ENCODE results near the gene RAD18.
A peak's percentile ranks its signal among the peaks of the same experiment; 100 is the strongest.

Gene RAD18

GRCh38 chr3:8984526-8984925 lies 21.3 kb upstream of the RAD18 start:
- DNase-seq = no peak

DNA sequence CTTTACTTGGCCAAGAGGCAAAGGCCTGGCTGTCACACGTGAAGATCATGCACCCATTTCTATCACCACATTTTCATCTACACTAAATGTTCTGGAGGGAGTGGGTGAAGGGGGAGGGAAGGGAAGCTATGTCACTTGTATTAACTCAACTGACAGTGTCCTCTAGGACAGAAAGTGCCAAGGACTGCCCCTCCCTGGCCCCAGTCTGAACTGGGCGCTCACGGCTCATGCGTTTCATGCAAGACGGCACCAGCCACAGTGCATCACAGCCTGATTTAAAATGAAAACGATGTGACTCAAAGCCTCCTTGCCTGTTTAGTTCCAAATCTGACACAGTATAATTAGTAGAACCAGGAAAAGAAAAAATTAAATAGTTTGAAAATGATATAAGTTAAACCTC lies 20.8 kb upstream of the RAD18 start:
- no peak for DNase-seq

DNA sequence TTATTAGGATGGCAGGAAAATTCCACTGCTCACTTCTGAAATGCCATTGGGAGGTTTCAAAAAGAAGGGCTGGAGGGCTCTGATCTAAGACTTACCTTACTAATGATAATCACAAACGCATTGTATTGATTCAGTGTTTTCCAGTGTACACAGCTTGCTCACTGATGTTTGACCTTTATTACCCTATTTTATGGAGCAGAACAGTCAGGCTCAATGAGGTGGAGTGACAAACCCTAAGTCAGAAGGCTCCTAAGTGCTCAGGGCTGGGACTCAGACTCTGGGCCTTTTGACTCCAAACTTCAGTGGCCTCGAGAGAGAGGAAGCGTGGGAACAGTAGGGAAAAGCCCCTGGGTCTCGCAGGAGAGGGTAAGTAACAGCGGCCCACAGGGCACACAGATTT lies 20.3 kb upstream of the RAD18 start:
- DNase-seq = no peak

DNA sequence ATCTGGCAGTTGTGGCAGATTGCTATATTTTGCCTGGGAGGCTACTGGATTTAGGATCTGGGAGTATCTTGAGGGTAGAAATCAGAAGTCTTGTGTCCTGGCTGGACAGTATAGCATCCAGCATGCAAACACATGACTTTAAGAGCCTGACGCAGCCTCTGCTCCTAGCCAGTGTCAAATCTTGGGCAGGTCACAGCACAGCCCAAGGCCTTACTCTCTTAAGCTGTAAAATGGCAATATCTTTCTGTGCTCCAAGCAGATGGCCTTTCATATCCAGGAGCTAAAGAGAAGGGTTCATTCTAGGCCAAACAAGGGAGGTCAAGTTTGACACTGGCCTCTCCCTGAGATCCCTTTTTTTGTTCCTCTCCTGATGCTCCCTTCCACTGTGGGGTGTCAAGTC lies 19.8 kb upstream of the RAD18 start:
- DNase-seq = no peak

- no peak for DNase-seq
Measured at GRCh38 chr3:8982509-8982908, 19.2 kb upstream of the RAD18 start.

DNA sequence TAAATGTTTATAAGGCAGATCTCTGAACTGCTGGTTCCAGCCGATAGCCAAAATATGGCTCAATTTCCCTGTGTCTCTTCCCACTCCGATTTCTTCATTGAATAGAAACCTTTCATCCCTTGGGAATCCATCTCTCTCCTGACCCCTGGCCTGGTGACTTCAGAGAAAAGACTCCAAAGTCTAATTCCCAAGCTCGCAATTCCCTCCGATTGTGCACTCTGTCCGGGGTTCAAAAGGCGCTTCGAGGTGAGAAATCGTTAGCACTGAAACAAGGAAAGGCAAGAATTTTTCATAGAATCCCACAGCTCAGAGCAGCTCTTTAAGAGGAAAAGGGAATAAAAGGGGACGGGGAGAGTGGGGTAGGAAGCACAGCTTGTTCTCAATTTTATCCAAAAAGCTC lies 18.4 kb upstream of the RAD18 start:
- no peak for DNase-seq

DNA sequence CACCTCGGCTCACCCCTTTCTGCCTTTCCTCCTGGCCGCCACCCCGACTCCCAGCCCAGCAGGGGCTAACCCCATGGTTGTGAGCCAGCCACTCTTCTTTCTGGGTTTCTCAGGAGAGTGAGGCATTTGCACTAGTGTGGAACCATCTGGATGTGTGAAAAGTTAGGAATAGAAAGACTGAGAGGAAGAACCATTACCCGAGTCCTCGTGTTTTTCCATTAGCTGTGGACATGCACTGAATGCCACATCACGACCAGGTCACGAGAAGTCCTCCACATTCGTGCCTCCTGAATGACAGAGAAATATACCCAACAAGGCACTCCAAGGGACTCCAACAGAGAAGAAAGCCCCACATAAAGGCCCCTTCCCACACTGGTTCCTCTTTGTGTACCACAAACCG lies 18.0 kb upstream of the RAD18 start:
- DNase-seq = no peak

DNA sequence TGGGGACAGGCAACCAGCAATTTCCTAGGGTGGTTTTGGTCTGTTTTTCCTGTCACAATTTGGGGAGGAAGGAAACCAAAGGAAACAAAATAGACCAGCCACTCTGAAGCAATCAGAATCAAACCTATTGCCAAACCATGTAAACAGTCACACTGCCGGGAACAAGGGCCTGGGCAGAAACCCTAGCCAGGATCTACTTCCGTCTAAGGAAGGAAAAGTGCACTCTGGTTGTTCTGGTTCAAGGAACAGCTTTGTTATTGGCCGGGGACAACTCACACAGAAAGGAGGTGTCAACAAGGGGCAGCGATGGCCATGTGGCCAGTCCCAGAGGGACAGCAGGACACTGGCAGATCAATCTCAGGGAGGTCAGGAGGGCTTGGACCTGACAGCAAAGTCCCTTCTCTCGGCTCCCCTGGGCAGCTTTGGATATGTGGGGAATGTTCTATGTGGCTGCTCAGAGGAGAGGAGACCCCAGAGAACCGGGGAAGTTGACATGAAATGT lies 17.5 kb upstream of the RAD18 start:
- no peak for DNase-seq

DNA sequence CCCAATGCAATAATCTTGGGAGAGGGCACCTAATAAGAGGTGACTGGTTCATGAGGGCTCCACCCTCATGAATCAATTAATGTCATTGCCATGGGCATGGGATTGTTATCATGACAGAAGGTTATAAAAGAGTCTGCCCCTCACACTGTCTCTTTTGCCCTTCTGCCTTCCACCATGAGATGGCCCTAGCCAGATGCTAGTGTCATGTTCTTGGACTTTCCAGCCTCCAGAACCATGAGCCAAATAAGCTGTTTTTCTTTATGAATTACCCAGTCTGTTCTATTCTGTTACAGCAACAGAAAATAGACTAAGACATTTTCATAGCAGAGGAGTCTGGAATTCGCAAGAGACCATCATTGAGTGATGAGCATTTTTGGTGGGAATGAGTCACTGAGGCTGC lies 16.0 kb upstream of the RAD18 start:
- DNase-seq = no peak

DNA sequence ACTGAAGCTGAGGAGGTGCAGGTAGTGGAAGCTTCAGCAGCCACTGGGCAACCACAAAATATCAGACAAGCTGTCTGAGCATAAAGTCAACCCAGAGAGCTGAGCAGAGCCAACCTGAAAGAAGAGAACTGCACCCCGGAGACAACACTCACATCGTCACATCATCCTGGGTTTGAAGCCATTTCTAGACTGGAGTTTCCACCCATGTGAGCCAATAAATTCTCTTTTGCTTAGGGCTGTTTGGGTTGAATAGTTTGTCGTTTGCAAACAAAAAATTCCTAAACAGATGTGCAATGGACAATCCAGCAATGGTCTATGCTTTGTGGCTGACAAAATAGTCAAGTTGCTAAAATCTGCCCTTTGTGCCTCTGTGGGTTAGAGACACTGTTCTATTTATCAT lies 15.3 kb upstream of the RAD18 start:
- DNase-seq = no peak

DNA sequence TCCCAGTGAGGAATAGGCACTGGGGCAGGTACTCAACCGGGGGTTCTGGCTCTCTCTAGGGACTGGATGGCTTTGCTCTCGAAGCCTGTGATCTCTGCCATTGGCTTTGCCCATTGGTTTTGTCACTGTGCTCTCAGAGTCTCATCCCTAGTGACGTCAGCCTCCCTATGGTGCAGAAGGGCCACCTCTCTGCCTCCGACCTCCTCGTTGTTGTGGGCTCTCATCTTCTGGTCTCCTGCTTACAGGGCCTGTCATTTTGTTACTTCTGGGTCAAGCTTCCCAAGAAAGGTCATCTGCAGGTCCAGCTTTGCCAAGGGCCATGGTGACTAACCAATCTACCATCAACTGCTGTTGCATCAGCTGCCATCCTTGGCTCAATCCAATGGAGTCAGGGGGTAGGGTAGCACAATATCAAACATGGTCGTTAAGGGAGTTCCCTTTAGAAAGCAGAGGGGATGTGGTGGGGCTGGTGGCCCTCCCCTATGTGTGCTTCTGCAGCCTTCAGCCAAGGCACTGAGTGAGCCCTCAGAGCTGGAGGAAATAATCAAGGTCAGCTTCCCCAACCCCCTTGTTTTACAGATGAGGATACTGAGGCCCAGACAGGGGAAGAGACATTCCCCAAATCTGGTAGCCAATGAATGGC lies 13.4 kb upstream of the RAD18 start:
- no peak for DNase-seq

DNA sequence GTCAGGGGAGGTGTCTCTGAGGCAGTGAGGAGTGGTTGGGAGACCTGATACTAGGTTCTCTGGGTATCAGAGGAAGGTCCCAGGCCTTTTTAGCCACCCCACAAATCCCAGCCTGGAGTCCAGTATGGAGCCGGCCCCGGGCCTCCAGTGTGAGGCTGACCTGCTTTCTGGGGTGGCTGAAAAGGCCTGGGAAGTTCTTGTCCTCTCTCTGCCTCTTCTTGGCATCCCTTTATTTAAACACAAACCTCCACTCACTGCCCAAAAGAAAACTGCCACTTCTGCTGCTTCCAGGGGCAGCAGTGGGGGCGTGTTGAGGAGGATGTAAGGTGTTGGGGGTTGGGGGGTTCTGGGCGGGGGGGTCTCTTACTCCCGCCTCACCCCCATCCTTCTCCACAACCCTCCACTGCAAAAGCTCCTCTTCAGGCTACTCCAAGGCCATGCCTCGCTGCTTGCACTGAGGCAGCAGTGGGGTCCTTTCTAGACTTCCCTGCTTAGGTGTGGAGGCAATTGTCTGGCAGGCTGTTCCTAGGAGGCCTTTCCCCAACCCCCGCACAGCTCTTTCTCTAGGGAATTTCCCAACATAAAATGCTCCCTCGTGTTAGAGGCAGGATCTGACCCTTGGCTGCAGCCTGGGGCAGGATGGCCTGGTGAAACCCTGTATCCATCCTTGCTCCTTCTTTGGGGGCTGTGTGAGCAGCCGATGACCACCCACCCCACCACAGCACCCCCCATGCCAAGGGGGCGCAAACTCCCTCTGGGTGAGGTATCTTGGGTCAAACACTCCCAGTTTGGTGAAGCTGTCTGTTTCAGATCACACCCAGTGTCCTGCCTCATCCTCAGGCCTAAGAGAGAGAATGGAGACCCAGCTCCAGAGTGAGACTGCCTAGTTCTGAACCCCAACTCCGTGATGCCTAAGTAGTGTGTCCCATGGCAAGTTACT lies 12.1 kb upstream of the RAD18 start:
- DNase-seq = no peak

DNA sequence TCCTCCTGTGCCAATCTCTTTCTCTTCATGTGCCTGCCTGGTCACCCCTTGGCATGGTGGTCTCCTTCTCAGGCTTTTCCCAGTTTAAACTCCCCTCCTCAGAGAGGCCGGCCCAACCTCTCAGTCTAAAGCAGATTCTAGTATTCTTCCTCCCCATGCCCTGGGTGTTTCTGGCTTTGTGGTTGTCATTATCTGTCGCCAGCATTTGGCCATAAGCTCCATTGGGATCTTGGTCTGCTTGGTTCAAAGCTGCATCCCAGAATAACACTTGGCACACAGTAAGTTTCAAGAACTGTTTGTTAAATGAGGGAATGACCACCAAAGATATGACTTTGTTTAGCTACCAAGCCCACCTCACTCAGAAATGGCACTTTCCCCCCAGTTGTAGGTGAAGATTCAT lies 11.2 kb upstream of the RAD18 start:
- no peak for DNase-seq

- DNase-seq = peak in 1 of 2 donors; percentile 3
Measured at GRCh38 chr3:8972639-8973038, 9.4 kb upstream of the RAD18 start.

- peak; percentile 69 to 81 for DNase-seq
Measured at GRCh38 chr3:8970971-8971589, 7.8 kb upstream of the RAD18 start.

GRCh38 chr3:8969241-8969640 lies 6.0 kb upstream of the RAD18 start:
- no peak for DNase-seq

GRCh38 chr3:8968375-8968882 lies 5.2 kb upstream of the RAD18 start:
- no peak for DNase-seq

DNA sequence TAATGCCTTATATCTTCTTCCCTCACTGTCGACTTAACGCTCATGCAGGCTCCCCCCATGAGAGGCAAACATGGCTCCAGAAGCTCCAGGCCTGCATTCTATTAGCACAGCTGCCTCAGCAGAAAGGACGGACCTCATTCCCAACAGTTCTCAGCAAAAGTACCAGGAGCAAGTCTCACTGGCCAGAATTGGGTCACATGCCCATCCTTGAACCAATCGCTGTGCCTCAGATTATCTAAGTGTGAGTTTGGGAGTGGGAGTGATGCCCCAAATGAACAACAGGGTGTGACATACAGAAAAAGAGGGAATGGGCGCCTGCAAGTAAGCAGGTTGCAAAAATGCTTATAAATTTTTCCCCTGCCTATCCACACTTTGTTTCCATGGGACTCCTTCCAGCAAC lies 4.3 kb upstream of the RAD18 start:
- no peak for DNase-seq

DNA sequence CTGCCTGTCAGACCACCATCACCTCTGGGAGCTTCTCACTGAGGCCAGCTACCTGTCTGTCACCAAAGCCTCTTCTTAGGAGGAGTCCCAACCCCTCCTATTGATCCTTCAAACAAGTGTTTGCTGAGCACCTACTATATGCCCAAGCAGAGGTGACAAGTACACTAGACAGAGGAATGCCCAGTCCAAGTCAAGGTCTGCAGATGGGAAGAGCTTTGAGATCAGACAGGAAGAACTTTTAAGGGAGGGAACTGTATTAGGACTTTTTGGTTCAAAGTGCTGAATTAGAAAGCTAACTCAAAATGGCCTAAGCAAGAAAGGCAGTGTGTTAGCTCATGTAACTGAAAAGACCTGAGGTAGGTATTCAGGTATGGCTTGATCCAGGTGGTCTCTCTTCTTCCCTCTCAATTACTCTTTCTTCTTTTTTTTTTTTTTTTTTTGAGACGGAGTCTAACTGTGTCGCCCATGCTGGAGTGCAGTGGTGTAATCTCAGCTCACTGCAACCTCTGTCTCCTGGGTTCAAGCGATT lies 3.6 kb upstream of the RAD18 start:
- no peak for DNase-seq

DNA sequence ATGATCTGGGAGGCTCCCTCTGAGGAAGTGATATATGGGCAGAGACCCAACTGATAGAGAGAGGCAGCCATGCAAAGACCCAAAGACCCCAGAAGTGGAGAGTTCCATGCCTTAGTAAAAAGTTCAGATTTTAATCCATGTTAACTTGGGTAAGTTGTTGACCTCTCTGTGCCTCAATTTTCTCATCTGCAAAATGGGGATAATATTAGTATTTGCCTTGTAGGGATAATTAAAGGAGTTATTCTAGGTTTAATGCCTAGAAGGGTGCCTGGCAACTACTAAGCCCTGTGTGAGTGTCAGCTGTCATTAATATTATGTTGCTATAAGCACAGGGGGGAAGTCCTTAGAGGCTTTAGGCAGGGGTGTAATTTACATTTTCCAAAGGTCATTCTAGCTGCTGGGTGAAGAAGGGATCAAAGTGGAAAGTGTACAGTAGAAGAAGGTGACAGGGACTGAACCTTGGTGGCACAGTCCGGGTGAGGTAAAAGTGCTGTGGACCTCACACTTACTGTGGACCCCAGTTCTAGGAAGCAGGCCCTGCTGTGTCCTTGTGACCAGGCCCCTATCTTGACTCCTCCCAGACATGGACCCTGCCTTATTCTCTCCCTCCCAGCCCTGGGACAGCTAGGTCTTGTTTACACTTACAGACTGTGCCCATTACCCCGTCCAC lies 3.0 kb upstream of the RAD18 start:
- no peak for DNase-seq

DNA sequence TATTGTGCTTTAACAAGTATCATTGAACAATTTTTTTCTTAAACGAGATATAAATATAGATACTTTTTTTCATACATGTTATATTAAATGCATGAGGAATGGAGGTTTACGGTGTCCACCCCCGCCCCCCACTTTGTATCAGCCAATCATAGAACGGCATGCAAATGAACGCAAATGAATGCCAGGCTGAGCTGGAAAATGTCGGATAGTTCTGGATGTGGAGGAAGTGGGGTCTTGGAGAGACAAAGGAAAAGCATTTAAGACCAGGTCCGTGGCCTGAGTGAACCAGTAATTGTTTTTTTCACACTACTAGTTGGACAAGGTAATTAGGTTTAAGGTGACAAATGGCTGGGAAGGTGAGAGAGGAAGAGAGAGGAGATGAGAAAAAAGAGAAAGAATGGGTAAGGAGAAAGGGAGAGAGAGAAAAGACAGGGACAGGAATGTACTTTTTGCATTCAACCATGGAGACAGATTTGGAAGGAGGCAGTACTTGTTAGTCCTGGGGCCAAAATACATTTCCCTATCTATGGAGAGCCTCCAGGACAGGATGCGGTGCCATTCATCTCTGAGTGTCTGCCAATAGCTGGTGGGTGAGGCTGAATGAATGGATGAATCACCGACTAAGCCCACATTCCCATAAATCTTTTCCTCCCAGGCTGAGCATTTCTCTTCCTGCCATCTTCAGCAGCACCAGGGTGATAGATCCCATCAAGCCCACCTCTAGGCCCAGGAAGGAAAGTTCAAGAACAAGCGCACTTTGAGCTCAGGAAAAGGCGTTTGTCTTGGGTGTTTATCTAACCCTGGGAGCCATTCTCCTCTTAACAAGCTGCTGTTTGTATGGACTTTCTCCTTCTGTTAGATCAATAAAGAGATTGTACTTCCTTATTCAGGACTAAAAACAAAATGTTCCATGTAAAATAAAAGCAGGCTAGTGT lies 1.4 kb upstream of the RAD18 start:
- DNase-seq = no peak
